ENCODE measurements around the gene KPNA6.
"Not testable (repeated sequence)": the region's sequence is repeated elsewhere in the genome, so short reads cannot be mapped to it uniquely, and the experiment has no call there.

The KPNA6 gene

GRCh38 chr1:32100807-32101708 lies 6.8 kb upstream of the KPNA6 start:
- no peak for DNase-seq

DNA sequence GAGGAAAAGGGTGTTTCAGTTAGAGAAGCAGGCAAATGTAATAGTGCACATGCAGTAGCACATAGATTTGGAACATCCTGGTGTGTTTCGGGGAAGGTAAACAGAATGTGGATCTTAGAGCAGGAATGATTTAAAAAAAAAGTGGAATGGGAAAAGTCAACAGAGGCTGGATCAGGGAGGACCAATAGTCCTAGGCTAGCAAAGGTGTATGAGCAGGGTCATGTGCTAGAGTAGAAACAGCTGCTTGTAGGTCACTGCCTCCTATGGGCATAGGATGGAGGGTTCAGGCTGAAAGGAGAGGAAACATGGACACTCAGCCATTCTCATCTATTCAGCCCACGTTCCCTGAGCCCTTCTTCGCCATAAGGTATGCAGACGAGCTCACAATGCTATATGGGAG lies 3.7 kb upstream of the KPNA6 start:
- no peak for DNase-seq

GRCh38 chr1:32105338-32105737 lies 2.5 kb upstream of the KPNA6 start:
- no peak for DNase-seq

- no peak for DNase-seq
Observed at GRCh38 chr1:32106663-32107275, 1.1 kb upstream of the KPNA6 start.

GRCh38 chr1:32111040-32111623 lies 3.3 kb downstream of the KPNA6 start:
- DNase-seq = no peak

GRCh38 chr1:32111789-32112188 lies 3.9 kb downstream of the KPNA6 start:
- no peak for DNase-seq

- DNase-seq = no peak
Observed at GRCh38 chr1:32112806-32113375, 5.0 kb downstream of the KPNA6 start.

DNA sequence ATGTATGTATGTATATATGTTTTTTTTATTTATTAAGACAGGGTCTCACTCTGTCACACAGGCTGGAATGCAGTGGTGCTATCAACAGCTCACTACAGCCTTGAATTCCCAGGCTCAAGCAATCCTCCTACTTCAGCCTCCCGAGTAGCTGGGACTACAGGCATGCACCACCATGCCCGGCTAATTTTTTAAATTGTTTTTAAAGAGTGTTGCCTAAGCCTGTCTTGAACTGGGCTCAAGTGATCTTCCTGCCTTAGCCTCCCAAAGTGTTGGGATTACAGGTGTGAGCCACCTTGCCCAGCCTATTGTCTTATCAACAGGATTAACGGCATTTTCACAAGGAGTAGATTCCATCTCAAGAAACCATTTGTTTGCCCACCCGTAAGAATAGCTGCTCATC lies 5.6 kb downstream of the KPNA6 start:
- not testable (repeated sequence) for DNase-seq

DNA sequence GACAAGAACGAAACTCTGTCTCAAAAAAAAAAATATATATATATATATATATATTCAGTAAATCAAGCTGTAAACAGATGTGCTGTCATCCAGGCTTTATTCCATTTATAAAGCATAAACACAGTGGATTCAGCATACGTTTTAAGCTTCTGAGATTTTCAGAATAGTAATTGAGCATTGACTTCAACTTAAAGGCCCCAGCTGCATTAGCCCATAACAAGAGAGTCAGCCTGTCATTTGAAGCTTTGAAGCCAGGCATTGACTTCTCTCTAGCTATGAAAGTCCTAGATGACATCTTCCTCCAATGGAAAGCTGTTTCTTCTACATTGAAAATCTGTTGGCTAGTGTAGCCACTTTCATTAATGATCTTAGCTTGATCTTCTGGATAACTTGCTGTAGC lies 6.6 kb downstream of the KPNA6 start:
- no peak for DNase-seq

GRCh38 chr1:32115496-32115895 lies 7.6 kb downstream of the KPNA6 start:
- DNase-seq = no peak

DNA sequence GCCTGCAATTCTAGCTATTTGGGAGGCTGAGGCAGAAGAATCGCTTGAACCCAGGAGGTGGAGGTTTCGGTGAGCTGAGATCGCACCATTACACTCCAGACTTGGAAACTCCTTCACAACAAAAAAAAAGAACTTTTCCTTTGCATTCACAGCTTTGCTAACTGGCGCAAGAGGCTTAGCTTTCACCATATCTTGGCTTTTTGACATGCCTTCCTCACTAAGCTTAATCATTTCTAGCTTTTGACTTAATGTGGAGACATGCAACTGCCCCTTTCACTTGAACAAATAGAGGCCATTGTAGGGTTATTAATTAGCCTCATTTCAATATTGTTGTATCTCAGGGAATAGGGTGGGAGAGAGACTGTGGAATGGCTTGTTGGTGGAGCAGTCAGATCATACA lies 8.7 kb downstream of the KPNA6 start:
- DNase-seq = no peak

DNA sequence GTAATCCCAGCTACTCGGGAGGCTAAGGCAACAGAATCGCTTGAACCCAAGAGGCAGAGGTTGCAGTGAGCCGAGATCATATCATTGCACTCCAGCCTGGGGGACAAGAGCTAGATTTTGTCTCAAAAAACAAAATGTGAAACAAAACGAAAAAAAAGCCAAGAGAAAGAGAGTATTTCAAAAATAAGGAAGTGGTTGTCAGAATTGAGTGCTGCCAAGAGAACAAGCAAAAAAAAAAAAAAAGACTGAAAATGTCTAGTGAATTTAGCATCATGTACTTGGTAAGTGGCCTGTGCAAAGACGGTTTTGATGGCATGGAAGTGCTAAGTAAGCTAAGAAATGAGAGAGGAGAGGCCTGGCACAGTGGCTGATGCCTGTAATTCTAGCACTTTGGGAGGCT lies 14.3 kb downstream of the KPNA6 start:
- DNase-seq = no peak

DNA sequence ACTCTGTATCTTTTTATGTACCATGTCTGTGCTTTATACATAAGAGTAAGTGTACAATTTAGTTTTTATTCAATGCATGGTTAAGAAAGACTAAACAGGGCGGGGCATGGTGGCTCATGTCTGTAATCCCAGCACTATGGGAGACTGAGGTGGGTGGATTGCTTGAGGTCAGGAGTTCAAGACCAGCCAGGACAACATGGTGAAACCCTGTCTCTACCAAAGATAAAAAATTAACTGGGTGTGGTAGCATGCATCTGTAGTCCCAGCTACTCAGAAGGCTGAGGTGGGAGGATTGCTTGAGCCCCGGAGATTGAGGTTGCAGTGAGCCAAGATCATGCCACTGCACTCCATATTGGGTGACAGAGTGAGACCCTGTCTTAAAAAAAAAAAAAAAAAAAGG lies 15.5 kb downstream of the KPNA6 start:
- not testable (repeated sequence) for DNase-seq

DNA sequence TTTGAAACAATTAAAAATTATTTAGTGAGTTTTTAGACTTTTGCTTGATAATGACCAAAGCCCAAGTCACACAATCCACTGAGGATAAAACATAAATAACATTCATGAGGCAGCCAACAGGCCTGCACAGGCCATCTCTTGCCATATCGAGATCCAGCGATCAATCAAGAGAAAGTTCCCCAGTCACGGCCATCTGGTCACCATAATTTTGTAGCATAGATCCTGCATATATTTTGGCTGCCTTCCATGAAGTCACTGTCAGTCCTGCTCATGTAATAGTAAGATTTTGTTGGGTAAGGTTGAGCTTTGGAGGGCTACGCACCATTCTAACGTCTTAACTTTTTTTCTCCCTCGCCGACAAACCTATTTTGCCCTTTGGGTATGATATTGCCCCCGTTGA lies 17.5 kb downstream of the KPNA6 start:
- DNase-seq = no peak

DNA sequence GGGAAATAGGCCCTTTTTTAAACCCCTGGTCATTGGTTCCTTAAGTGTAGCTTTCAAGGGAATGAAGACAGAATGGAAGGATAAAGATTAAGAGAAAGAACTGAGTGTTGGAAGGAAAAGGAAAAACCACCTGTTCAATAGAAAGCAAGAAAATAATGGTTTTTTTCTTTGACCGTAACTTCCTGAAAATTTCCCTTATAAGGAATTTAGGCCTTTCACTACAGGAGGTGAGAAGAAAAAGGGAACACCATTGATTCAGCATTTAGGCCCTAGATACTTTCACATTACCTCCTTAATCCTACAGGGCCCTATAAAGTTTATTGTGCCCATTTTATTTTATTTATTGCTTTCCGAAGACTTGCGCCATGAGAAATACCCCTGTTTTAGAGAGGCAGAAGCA lies 18.9 kb downstream of the KPNA6 start:
- DNase-seq = no peak

DNA sequence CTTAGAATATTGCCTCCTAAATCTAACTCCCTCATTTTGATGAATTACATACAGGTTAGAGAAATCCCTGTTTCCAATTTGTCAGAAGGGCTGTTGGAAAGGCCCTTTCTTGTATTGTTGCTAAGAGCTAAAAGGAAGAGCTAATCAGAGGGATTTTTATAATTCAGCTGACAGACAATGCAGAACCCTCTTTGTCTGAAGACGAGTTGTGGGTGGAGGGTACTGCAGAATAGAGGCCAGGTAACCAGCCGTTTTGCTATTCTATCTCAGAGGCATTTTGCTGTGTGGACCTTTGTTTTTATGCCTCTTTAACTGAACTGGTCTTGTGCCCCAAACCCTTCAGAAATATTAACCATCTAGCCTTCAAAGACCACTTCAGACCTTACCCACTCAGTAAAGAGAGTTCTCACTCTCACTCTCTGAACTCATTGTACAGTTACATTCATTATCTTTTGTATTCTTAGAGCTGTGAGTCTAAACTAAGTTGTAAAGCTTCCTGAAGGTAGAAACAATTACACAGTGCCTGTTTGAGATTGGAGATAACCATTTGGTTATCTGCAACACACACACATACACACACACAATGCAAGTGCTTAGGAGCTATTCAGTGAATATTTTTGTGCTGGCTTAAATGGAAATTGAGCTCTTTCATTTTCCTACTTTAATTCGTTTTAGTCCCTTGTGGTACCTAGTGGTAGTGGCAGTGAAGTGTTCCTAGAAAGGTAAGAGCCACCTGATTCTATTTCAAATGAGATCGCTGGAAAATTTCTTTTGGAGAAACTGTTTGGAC lies 19.7 kb downstream of the KPNA6 start:
- DNase-seq = no peak

DNA sequence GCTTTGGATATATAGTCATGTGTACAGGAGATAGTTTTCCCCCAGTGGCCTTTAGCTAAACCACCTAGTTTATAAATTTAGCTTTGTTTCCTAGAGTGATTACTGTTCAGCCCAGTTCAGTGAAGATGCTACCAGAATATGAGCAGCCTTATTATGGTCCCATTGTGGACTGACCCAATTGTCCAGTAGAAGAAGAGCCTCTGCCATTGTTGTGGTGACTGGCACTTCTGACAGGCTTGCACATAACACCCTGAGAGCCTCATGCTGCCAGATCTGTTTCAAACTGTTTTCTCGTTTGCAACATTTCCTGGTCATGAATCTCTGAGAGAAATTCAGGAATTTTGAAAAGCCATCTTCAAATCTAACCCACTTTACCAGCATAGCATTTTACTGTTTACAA lies 20.6 kb downstream of the KPNA6 start:
- no peak for DNase-seq

DNA sequence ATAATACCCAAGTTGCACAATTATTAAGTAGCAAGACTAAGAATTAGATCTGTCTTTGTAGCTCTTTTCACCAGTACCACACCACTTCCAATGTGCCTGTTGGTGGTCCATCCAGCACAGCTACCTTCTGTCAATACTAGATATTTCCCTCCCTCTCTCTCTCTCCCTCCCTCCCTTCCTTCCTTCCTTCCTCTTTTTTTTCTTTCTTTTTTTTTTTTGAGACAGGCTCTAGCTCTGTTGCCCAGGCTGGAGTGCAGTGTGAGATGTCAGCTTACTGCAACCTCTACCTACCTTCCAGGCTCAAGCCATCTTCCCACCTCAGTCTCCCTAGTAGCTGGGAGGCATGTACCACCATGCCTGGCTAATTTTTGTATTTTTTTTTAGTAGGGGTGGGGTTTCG lies 21.1 kb downstream of the KPNA6 start:
- DNase-seq = no peak

- not testable (repeated sequence) for DNase-seq
Observed at GRCh38 chr1:32133950-32134280, 26.1 kb downstream of the KPNA6 start.

DNA sequence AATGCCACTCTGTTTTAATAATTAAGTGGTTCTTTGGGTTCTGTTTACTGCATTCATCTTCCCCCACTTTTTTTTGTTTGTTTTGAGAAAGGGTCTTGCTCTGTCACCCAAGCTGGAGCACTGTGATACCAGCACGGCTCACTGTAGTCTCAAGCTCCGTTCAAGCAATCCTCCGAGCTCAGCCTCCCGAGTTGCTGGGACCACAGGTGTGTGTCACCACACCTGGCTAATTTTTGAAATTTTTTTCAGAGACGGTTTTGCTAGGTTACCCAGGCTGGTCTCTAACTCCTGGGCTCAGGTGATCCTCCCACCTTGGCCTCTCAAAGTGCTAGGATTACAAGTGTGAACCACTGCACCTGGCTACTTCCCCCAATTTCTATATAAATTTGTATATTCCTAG lies 29.3 kb downstream of the KPNA6 start:
- no peak for DNase-seq

GRCh38 chr1:32138965-32139364 lies 31.1 kb downstream of the KPNA6 start:
- no peak for DNase-seq

DNA sequence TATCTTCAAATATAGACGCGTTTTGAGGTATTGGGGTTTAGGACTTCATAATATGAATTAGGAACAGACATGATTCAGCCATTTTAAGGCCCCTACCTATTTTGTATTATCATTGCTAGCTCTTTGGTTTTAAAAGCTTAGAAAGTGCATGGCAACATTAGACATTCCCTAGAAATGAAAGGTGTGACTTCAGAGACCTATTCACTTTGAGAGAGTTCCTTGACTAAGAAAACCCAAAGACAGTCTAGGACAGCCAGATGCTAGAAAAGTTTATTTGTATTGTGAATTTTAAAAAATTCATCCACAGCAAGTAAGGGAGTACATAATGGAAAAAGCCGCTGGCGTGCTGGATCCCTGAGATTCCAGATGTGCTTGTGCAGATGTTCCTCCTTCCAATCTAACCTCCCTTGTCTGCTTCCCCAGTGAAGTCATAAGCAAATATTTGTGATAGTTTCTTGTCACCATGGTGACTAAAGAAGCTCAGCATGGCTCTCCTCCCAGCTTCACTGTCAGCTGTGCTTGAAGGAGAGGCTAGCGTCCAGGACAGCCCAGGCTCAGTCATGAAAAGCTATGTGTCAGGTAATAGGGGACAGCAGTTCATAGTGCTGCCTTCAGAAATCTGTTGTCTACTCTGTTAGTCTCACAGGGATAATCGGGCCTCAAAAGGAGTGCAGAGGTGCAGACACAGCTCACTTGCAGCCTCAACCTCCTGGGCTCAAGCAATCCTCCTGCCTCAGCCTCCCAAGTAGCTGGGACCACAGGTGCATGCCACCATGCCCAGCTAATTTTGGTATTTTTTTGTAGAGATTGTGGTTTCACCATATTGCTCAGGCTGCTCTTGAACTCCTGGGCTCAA lies 34.8 kb downstream of the KPNA6 start:
- DNase-seq = no peak
